Activated naive CD8-positive, alpha-beta T cell treated with anti-CD3 and anti-CD28 coated beads, Interleukin-2, amount 10 ng/mL, durations not matched to agents 7 days and 5 days (primary cell): ENCODE data around the gene AGPAT4. TPM values are rescaled to one million over a fixed set of nuclear protein-coding genes. Genes with fewer than 3 reads are reported as not detected.
"Not testable (repeated sequence)": the region's sequence is repeated elsewhere in the genome, so short reads cannot be mapped to it uniquely, and the experiment has no call there.

Source experiments
- ATAC-seq: fragments of 150-1000 bp; cut with Tn5 transposase; one replicate; pipeline ENCODE4 v1.10.0; 2021; ENCODE audit warnings: low read depth, moderate library complexity
- POLR2A ChIA-PET: fragments of 350-600 bp; sonication (Branson Sonifier 250); formaldehyde crosslinking; loops from one replicate; lab custom pipeline; 2021; ENCODE audit warnings: antibody characterized with exemption; lab: Charles Lee
- DNase-seq: peaks from one replicate; pipeline ENCODE4 v3.0.0; 2021
- H3K27ac Mint-ChIP-seq: one replicate; pipeline ENCODE4 v1.8.0; 2022; ENCODE audit warnings: mild to moderate bottlenecking, mixed read lengths
- H3K27me3 Mint-ChIP-seq: one replicate; pipeline ENCODE4 v1.8.0; 2022; ENCODE audit warnings: mild to moderate bottlenecking, moderate library complexity, mixed read lengths
- H3K36me3 Mint-ChIP-seq: one replicate; pipeline ENCODE4 v1.8.0; 2021; ENCODE audit warnings: mild to moderate bottlenecking, mixed read lengths
- H3K4me1 Mint-ChIP-seq: one replicate; pipeline ENCODE4 v1.8.0; 2021; ENCODE audit warnings: mixed read lengths
- H3K4me3 Mint-ChIP-seq: one replicate; pipeline ENCODE4 v1.8.0; 2022; ENCODE audit warnings: mild to moderate bottlenecking, moderate library complexity, mixed read lengths
- H3K9me3 Mint-ChIP-seq: one replicate; pipeline ENCODE4 v1.8.0; 2021; ENCODE audit warnings: mixed read lengths
- total RNA-seq, 2 experiments: library from RNA; stranded (reverse); gene quantifications; one replicate each; pipeline ENCODE4 v1.2.3, GENCODE V29; 2021

Gene AGPAT4
- total RNA-seq, 2 experiments from 2014 or later, result 2.7 to 4.9 TPM

GRCh38 chr6:161189891-161190290, 84.0 kb downstream of the AGPAT4 start:
- Mint-ChIP-seq H3K4me3 (no peak overlapping the region), H3K27ac (no peak overlapping the region)

GRCh38 chr6:161188547-161189465, 85.1 kb downstream of the AGPAT4 start:
- POLR2A ChIA-PET, result no interaction called here
- Mint-ChIP-seq H3K4me3 (no peak overlapping the region), H3K36me3 (peaks cover 3% of the 10 kb centered on the region), H3K4me1 (peaks cover 5% of the 10 kb centered on the region), H3K27me3 (no peaks in the 10 kb centered on the region), H3K9me3 (peaks cover 3% of the 10 kb centered on the region), H3K27ac (no peak overlapping the region)
- DNase-seq (no peak), ATAC-seq (no peak)

More at GRCh38 chr6:161189891-161190290, 84.0 kb downstream of the AGPAT4 start:
- H3K9me3 Mint-ChIP-seq, result peaks cover 7% of the 10 kb centered on the region
- ATAC-seq (no peak), DNase-seq (no peak)
- H3K36me3 Mint-ChIP-seq, result peaks cover 3% of the 10 kb centered on the region
- POLR2A ChIA-PET, result no interaction called here
- no peaks in the 10 kb centered on the region for H3K27me3 Mint-ChIP-seq
- H3K4me1 Mint-ChIP-seq, result peaks cover 5% of the 10 kb centered on the region

GRCh38 chr6:161186173-161186769, 87.6 kb downstream of the AGPAT4 start:
- DNase-seq, result no peak

GRCh38 chr6:161181121-161181520, 92.7 kb downstream of the AGPAT4 start:
- Mint-ChIP-seq H3K36me3 (no peaks in the 10 kb centered on the region), H3K27me3 (no peaks in the 10 kb centered on the region), H3K9me3 (peaks cover 8% of the 10 kb centered on the region), H3K27ac (no peak overlapping the region), H3K4me3 (no peak overlapping the region), H3K4me1 (no peaks in the 10 kb centered on the region)
- DNase-seq (no peak), ATAC-seq (no peak)
- POLR2A ChIA-PET, result no interaction called here

More at GRCh38 chr6:161186173-161186769, 87.6 kb downstream of the AGPAT4 start:
- POLR2A ChIA-PET, result no interaction called here
- no peak overlapping the region for H3K4me3 Mint-ChIP-seq
- no peak overlapping the region for H3K27ac Mint-ChIP-seq
- H3K9me3 Mint-ChIP-seq, result peaks cover 1% of the 10 kb centered on the region
- H3K27me3 Mint-ChIP-seq, result no peaks in the 10 kb centered on the region
- peaks cover 3% of the 10 kb centered on the region for H3K36me3 Mint-ChIP-seq
- H3K4me1 Mint-ChIP-seq, result peaks cover 5% of the 10 kb centered on the region
- no peak for ATAC-seq

GRCh38 chr6:161178155-161178554, 95.7 kb downstream of the AGPAT4 start:
- H3K27ac Mint-ChIP-seq, H3K27me3 Mint-ChIP-seq, H3K4me3 Mint-ChIP-seq, H3K36me3 Mint-ChIP-seq, ATAC-seq, POLR2A ChIA-PET, H3K4me1 Mint-ChIP-seq, DNase-seq: not testable (repeated sequence)
- peaks cover 13% of the 10 kb centered on the region for H3K9me3 Mint-ChIP-seq

GRCh38 chr6:161176428-161176827, 97.4 kb downstream of the AGPAT4 start:
- H3K4me3 Mint-ChIP-seq, H3K36me3 Mint-ChIP-seq, H3K27me3 Mint-ChIP-seq, H3K4me1 Mint-ChIP-seq, DNase-seq, ATAC-seq, POLR2A ChIA-PET, H3K27ac Mint-ChIP-seq: not testable (repeated sequence)
- peaks cover 14% of the 10 kb centered on the region for H3K9me3 Mint-ChIP-seq

- POLR2A ChIA-PET, H3K4me1 Mint-ChIP-seq, H3K36me3 Mint-ChIP-seq, ATAC-seq, H3K4me3 Mint-ChIP-seq, H3K27ac Mint-ChIP-seq, H3K27me3 Mint-ChIP-seq, DNase-seq: not testable (repeated sequence)
- H3K9me3 Mint-ChIP-seq, result peaks cover 14% of the 10 kb centered on the region
Observed at GRCh38 chr6:161172769-161173168, 101.1 kb downstream of the AGPAT4 start.

GRCh38 chr6:161171207-161171606, 102.7 kb downstream of the AGPAT4 start:
- peaks cover 3% of the 10 kb centered on the region for H3K36me3 Mint-ChIP-seq
- no peak for DNase-seq

GRCh38 chr6:161169696-161170095, 104.2 kb downstream of the AGPAT4 start:
- POLR2A ChIA-PET, result no interaction called here
- Mint-ChIP-seq H3K27ac (no peak overlapping the region), H3K27me3 (no peaks in the 10 kb centered on the region), H3K36me3 (peaks cover 3% of the 10 kb centered on the region), H3K9me3 (peaks cover 10% of the 10 kb centered on the region), H3K4me1 (peaks cover 8% of the 10 kb centered on the region), H3K4me3 (no peak overlapping the region)
- no peak for DNase-seq
- no peak for ATAC-seq

More at GRCh38 chr6:161171207-161171606, 102.7 kb downstream of the AGPAT4 start:
- Mint-ChIP-seq H3K9me3 (peaks cover 10% of the 10 kb centered on the region), H3K4me1 (peaks cover 8% of the 10 kb centered on the region), H3K27me3 (no peaks in the 10 kb centered on the region), H3K4me3 (no peak overlapping the region), H3K27ac (no peak overlapping the region)
- POLR2A ChIA-PET, result no interaction called here
- no peak for ATAC-seq

GRCh38 chr6:161169035-161169434, 104.8 kb downstream of the AGPAT4 start:
- POLR2A ChIA-PET, result no interaction called here
- H3K36me3 Mint-ChIP-seq, result peaks cover 3% of the 10 kb centered on the region
- no peak for DNase-seq
- H3K27ac Mint-ChIP-seq, result no peak overlapping the region
- H3K4me3 Mint-ChIP-seq, result no peak overlapping the region
- peaks cover 8% of the 10 kb centered on the region for H3K4me1 Mint-ChIP-seq
- peaks cover 10% of the 10 kb centered on the region for H3K9me3 Mint-ChIP-seq
- ATAC-seq, result no peak
- no peaks in the 10 kb centered on the region for H3K27me3 Mint-ChIP-seq

- Mint-ChIP-seq H3K27me3 (no peaks in the 10 kb centered on the region), H3K4me1 (peaks cover 8% of the 10 kb centered on the region), H3K27ac (no peak overlapping the region), H3K4me3 (no peak overlapping the region), H3K36me3 (peaks cover 3% of the 10 kb centered on the region), H3K9me3 (peaks cover 6% of the 10 kb centered on the region)
- POLR2A ChIA-PET, result no interaction called here
- no peak for ATAC-seq
- no peak for DNase-seq
Observed at GRCh38 chr6:161168281-161168891, 105.5 kb downstream of the AGPAT4 start.

- H3K36me3 Mint-ChIP-seq, result peaks cover 3% of the 10 kb centered on the region
- peaks cover 8% of the 10 kb centered on the region for H3K4me1 Mint-ChIP-seq
- ATAC-seq (no peak), DNase-seq (no peak)
- no peak overlapping the region for H3K4me3 Mint-ChIP-seq
- POLR2A ChIA-PET, result no interaction called here
- no peak overlapping the region for H3K27ac Mint-ChIP-seq
- peaks cover 3% of the 10 kb centered on the region for H3K9me3 Mint-ChIP-seq
- H3K27me3 Mint-ChIP-seq, result no peaks in the 10 kb centered on the region
Observed at GRCh38 chr6:161166677-161167076, 107.2 kb downstream of the AGPAT4 start.

- POLR2A ChIA-PET, result no interaction called here
- DNase-seq (no peak), ATAC-seq (no peak)
- peaks cover 3% of the 10 kb centered on the region for H3K36me3 Mint-ChIP-seq
- peaks cover 3% of the 10 kb centered on the region for H3K9me3 Mint-ChIP-seq
- peaks cover 8% of the 10 kb centered on the region for H3K4me1 Mint-ChIP-seq
- H3K4me3 Mint-ChIP-seq, result no peak overlapping the region
- no peak overlapping the region for H3K27ac Mint-ChIP-seq
- H3K27me3 Mint-ChIP-seq, result no peaks in the 10 kb centered on the region
Observed at GRCh38 chr6:161166176-161166575, 107.7 kb downstream of the AGPAT4 start.
